Stimulated activated CD4-positive, alpha-beta T cell treated with anti-CD3 and anti-CD28 coated beads, TNF-alpha, amount 100 ng/mL, for 1 hour (primary cell): ENCODE results near the gene TAF1D.
"Not testable (repeated sequence)": the region's sequence is repeated elsewhere in the genome, so short reads cannot be mapped to it uniquely, and the experiment has no call there.

Experiments used
- DNase-seq, 3 donors: peaks; one replicate each; pipeline ENCODE4 v3.0.0-alpha.2; 2020; ENCODE audit warnings: low read depth in 3 of 3, low spot score in 1 of 3

The TAF1D gene, protein sequence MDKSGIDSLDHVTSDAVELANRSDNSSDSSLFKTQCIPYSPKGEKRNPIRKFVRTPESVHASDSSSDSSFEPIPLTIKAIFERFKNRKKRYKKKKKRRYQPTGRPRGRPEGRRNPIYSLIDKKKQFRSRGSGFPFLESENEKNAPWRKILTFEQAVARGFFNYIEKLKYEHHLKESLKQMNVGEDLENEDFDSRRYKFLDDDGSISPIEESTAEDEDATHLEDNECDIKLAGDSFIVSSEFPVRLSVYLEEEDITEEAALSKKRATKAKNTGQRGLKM

DNA sequence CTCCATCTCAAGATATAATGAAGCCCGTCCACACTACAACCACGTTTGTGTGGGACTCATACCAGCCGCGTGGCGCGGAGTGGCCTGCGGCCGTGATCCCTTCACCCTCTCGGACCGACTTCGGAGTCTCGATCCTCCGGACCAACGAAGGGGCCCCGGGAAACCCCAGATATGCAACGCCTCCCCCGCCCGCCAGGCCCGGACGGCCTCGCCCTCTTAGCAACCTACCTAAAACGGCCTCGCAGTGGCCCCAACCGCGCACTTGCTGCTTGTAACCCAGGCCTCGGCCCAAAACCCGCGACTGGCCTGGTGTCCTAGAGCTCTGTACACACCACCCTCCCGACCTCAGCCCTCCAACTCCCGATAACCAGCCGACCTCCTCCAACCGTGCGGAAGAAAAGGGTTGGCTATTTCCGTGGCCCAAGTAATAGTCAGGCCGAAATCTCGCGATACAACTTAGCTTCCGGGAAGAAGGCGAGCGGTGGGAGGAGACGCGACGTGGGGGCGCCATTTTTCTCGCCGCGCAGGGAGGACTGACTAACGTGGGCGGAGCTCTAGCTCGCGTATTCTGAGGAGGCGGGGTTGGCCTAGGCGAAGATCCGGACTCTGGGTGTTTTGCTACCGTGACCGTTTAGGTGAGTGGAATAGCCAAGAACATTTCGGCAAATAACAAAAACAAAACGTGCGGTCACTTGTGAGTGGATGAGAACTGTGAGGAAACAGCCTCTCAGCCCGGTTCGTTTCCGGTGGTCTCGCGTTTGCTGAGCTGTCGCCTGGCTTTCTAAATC is at the start of gene TAF1D, which contains the start of gene C11orf54:
Gene TAF1D, minus strand, starts transcription at position 402 of the 788 bp plus-strand sequence. CDS start 2,191 bp downstream, outside the sequence.
Gene C11orf54, plus strand, starts transcription at position 579 of the 788 bp plus-strand sequence. CDS start 5,722 bp downstream, outside the sequence.
- DNase-seq, result peak; percentile 83 to 94 (median 89)

DNA sequence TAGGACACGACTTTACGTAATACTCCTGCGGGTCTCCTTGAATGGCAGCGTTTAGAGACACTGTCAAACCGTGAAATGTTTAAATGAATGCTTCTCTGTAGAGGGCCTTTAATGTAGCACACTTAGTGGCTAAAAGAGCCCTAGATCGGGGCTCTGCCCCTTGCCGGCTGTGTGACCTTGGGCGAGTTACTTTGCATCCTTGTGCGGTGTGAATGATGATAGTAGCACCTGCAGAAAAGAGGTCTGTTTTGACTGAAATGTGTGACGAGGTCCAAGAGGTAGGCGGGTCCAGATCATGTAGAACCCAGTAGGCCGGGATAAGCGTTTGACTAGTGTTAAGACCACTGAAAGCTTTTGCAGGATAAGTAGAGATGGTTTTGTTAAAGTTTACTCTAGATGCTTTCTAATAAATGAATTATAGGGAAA is 43.7 kb upstream of the TAF1D start:
- DNase-seq, result no peak

DNA sequence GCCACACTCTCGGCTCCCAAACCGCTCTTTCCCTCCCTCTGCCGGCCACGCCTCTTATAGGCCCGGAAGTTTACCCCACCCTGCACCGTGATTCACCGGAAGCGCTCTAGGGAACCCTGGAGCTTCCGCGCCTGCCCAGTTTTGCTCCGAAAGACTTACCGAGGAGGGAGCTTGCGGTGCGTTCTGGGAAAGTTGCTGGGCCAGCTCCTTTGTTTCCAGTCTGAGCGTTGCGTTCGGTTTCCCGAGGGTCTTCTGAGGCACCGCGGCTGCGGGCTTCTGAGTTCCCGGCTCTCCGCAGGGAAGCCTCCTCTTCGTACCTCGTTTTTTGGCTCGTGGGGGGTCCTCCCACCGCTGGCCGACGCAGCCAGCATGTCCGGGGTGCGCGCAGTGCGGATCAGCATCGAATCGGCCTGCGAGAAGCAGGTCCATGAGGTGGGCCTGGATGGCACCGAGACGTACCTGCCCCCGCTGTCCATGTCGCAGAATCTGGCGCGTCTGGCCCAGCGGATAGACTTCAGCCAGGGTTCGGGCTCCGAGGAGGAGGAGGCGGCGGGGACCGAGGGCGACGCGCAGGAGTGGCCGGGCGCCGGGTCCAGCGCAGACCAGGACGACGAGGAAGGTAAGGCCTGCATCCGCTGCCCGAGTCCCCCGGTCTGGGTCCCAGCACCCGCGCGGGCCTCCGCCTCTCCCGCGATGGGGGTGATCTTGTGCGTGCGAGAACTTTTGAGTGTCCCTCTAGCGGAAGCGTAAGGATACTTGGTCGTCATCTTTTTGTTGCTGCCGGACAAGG is 43.0 kb upstream of the TAF1D start, which contains the start of gene MED17:
Gene MED17, plus strand, starts transcription at position 138 of the 790 bp plus-strand sequence. Its CDS starts 232 bp downstream, at position 370.
- DNase-seq, result peak; percentile 66 to 77 (median 75)

DNA sequence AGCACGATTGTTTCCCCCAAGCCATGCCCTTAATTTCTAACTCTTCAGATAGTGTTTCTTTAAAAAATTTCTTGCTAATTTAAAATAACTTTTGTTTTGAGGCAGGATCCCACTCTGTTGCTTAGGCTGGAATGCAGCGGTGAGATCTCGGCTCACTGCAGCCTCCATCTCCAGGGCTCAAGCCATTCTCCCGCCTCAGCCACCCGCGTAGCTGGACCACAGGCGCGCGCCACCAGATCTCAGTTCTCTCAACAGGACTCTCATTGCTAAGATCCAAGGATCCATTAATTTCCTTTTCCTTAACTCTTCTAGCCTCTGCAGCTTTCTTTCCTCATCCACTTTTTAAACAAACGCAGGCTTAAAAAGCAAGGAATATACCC is 42.5 kb upstream of the TAF1D start:
- no peak for DNase-seq

DNA sequence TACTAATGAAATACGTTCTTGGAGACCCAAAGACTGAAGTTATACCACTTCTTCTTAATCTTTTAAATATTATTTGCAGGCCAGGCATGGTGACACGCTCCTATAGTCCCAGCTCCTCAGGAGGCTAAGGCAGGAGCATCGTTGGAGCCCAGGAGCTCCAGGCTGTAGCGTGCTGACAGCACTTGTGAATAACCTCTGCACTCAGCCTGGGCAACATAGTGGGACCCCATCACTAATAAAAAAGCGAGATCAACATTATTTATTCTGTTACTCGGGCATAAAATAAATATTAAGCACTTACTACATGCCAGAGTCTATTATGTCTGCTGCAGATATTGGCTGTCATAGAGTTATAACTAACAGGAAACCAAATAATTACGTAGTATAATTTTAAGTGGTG is 42.1 kb upstream of the TAF1D start:
- DNase-seq, result no peak

DNA sequence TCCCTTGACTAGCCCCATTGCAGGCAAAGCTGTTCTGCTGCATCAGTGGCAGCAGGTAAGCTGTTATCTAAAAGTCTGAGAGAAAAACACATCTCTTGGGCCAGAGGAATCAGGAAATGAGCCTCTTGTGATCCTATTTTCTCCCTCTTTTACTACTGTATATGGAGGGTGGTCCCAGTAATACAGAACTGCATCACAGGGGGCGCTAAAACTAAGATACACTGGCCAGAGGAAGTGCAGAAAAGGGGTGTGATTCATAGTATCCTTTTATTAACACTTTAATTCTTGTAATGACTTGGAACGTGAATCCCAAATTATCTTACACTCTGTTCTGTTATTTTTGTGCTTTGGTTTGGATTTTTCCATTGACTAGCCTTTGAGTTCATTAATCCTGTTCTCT is 34.0 kb upstream of the TAF1D start:
- no peak for DNase-seq

DNA sequence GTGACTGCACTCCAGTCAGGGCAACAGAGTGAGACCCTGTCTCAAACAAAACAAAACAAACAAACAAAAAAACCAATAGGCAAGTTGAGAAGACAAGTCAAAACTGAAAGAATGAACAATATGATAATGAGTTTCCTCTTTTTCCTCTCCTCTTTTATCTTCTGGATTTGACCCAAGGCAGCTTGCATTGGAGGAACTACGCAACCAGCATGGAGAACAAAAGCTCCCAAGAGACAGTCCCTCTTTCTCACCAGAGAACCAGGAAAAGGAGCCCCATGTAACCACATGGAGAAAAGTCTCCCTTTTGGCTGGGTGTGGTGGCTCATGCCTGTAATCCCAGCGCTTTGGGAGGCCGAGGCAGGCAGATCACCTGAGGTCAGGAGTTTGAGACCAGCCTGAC is 33.3 kb upstream of the TAF1D start:
- not testable (repeated sequence) for DNase-seq

DNA sequence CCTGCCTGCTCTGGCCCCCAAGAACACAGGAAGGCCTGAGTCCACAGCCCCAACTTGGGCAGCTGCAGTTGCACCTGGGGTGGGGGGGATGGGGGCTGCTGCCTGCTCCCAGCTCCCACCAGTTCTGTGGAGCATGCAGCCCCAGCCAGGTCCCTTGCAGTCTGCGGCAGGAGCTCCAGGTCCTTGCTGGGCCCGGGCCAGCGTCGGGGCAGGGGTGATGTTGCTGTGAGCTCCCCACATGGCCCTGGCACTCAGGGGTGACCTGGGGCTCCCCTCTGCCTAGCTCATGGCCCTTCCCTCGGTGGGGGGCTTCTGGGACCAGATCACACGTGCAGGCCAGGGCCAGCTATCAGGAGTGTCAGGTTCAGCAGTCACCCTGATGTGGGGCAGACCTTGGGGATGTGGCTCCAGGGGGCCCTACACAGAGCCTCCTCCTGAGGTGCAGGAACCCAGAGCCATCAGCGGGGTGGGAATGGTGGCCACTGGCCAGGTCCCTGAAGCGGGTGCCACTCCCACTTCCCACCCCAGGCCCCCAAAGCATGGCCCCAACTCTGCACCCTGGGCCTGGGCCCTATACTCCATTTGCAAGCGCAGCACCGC is 32.4 kb upstream of the TAF1D start:
- no peak for DNase-seq

DNA sequence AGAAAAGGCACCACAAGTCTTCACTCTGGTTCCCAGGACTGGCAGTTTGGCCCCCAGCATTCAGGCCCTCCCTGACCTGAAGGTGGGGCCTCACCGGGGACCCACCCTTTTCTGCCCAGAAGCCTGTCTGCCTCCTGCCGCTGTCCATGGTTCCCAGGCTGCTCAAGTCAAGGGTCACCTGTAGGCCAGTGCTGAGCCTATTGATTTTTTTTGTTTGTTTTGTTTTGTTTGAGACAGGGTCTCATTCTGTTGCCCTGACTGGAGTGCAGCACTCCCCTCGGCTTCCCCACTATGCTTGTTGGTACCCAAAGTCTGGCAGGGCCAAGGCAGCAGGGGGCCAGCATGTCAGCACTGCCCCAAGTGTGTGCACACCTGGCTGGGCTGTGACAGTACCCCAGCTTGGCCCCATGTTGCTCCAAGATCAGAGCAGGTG is 31.8 kb upstream of the TAF1D start:
- no peak for DNase-seq

DNA sequence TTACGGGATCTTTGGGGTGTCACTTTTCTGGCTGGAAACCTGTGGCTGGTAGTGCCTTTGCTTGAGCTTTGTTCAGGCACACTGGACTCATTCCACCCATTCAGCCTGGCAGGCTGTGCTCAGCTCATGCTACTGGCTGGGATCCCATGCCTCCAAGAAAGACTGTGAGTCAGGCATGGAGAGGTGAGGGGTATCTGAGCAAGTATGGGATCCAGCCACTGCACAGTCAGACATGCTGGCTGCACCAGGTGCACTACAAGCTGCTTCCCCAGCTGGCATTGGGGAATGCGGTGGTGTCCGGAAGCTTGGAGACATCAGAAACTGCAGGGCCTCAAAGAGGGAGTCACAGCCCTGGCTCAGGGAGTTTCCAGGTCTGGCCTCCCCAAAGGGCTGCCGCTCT is 30.8 kb upstream of the TAF1D start:
- no peak for DNase-seq

DNA sequence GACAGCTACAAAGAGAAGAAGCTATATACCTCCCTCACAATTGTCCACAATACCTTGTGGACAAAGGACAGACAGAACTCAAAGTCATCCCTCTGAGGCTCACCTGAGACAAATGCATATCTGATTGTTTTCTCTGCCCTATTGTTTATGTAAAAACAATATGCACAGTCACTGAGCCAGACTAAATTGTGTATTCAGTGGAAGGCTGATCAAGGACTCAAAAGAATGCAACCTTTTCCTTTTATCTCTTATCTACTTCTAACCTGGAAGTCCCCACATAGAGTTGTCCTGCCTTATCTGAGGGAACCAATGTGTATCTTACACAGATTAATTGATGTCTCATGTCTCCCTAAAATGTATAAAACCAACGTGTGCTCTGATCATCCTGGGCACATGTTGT is 28.9 kb upstream of the TAF1D start:
- DNase-seq, result no peak

DNA sequence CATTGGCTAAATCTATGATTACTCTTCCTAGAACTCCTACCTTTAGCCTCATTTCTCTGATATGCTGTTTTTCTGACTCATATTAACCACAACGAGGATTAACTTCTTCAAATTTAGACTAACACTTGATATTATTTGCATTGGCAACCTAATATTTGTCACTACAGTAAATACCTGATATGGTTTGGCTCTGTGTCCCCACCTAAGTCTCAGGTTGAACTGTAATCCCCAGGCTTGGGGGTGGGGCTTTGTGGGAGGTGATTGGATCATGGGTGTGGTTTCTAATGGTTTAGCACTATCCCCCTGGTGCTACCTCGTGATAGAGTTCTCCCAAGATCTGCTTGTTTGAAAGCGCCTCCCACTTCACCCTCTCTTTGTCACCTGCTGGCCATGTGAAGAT is 25.7 kb upstream of the TAF1D start:
- no peak for DNase-seq

DNA sequence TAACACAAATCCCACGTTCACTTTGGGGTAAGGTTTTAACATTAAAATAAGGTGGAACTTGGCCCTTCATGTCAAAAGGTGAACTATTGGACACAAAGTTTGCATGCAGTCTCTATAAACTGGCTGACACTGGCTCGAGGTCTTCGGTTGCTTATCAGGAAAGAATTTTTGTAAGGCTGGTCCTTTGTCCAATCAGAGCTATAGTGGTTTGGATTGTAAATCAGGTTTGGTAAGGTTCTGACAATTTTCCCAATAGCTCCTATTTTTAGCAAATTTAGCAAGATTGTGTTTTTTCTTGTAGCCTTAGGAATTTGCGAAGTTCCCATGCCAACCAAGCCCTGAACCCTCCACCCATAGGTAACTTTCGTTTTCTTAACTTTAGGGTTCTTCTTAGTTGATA is 25.2 kb upstream of the TAF1D start:
- no peak for DNase-seq

DNA sequence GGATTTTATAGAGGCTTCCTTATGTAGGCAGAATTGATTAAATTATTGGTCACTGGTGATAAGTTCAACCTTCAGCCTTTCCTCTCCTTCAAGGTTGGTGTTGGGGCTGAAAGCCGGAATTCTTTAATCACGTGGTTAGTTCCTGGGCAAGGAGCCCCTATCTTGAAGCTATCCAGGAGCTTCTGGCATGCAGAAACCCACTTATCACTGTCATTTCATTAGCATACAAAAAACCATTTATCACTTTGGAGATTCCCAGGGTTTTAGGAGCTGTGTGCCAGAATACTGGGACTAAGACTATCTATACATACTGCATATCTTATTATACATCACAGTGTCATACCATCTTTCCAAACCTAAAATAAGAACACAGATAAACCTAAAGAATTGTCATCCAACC is 24.3 kb upstream of the TAF1D start:
- DNase-seq, result no peak

DNA sequence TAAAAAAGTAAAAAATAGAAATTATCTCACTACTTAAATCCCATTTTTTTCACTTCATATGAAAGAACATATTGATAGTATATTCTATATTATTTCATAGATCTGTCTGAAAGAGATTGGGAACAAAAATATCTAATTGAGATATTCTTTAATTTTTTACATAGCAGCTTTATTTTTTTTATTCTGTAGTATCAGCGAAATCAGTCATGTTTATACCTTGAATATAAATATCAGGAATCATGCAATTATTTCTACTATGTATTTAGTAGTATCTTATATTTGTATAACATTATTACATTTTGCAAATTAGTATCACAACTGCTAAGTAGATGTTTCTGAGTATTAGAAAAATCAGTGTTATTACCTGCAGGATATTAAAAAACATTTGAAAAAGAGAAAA is 20.6 kb upstream of the TAF1D start:
- no peak for DNase-seq

DNA sequence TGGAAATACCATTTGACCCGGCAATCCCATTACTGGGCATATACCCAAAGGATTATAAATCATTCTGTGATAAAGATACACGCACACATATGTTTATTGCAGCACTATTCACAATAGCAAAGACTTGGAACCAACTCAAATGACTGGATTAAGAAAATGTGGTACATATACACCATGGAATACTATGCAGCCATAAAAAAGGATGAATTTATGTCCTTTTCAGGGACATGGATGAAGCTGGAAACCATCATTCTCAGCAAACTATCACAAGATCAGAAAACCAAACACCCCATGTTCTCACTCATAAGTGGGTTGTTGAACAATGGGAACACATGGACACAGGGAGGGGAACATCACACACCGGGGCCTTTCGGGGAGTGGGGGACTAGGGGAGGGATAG is 17.8 kb upstream of the TAF1D start:
- not testable (repeated sequence) for DNase-seq

DNA sequence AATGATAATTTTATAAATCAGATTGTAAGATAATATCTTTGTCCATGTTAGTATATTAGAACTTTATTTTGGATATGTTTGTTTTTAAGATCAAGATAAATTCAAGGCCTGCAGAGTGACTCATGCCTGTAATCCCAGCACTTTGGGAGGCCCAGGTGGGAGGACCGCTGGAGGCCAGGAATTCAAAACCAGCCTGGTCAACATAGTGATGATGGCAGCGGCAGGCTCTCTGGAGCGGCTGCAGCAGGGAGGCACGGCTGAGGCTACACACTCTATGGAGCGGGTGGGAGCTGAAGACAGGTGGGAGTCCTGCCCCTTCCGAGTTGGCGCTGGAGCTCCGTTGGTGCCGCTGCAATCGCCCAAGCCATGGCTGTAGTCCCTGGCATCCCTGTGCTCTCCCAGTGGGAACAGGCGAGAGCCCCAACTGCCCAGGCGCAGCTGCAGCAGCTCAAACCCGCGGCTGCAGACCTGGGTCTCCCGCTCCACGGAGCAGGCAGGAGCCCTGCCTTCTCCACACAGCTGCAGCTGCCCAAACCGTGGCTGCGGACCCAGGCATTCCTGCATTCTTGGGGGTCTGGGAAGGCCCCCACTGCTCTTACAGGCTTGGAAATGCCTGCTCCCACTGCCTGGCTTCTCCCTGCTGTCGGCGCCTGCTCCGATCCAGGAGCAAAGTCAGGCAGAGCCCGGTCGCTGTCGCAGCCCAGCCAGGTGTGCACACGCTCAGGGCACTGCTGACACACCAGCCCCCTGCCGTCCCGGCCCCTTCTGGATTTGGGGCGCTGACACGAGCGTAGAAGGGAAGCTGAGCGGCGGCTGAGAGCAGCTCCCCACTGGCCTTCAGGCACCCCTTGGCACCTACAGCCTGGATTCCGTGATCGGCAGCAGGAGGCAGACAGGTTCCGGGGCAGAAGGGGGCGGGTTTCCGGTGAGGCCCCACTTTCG is 16.9 kb upstream of the TAF1D start:
- DNase-seq, result no peak

DNA sequence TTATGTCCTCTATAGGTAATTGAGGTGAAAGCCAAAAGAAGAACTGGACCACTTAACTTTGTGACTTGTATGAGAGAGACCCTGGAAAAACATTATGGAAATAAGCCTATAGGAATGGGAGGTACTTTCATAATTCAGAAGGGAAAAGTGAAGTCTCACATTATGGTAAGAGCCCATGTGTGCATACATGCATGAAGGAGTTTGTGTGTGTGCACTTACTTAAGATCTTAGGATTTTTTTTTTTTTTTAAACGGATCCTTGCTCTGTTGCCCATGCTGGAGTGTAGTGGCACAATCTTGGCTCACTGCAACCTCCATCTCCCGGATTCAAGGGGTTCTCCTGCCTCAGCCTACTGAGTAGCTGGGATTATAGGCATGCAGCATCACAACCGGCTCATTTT is 16.0 kb upstream of the TAF1D start:
- no peak for DNase-seq

DNA sequence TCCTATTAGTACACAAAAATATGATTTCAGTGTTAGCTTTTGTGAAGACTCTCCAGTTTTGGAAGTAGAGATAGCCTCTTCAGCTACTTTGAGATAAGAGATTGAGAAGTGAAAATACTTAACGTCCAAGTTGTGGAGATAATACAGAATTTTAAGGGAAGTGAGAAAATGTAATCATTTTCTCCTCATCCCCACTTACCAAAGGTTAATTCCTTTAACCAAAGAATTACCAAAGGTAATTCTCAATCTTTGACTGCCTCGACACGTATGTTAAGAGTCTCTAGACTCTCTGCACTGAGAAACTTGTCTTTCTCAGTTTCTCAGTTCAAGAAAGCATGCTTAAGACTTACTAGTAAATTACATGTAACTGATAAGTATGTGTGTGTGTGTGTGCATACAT is 15.5 kb upstream of the TAF1D start:
- DNase-seq, result no peak

DNA sequence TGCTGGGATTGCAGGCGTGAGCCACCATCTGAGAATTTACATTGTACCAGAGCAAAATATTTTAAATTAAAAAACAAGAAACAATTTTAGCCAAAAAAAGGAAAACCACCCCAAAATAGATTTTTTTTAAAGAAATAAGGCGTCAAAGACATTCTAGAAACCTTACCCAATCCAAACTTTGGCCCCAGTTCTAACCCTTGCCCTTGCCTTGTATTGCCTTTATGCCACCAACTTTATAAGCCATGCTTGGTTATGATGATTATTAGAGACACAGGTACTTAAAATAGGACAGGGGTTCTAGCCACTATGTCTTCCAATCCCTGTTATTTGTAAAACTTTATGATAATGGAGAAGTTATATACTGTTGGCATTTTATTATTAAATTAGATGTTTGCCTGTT is 11.9 kb upstream of the TAF1D start:
- no peak for DNase-seq
